ENCODE data around the gene TNKS1BP1. TPM values are rescaled to one million over a fixed set of nuclear protein-coding genes. Genes with fewer than 3 reads are reported as not detected.

The TNKS1BP1 gene
- total RNA-seq (30.7 and 54.9 TPM in 2 replicates), polyA plus RNA-seq (104 and 114 TPM in 2 replicates)

- no peak for TF ChIP-seq CTCF (IDR thresholded peaks at IDR 0.05; ENCODE audit: poor library complexity)
- TF ChIP-seq EZH2 (IDR thresholded peaks at IDR 0.05; ENCODE audit: borderline replicate concordance), result no peak
- TF ChIP-seq EZH2phosphoT487 (IDR thresholded peaks at IDR 0.05; ENCODE audit: low read depth, severe bottlenecking, unreplicated experiment), result no peak
- H3K4me3 ChIP-seq, result peak within 1 kb of the TSS; percentile 88
- H4K20me1 ChIP-seq (ENCODE audit: insufficient read depth, poor library complexity, severe bottlenecking), result peaks cover 13% of the 10 kb centered on the region
- H3K9me3 ChIP-seq (ENCODE audit: low read depth), result no peaks in the 10 kb centered on the region
- no peaks in the 10 kb centered on the region for H3K36me3 ChIP-seq (replicated peaks; ENCODE audit: insufficient read depth, low read depth)
- peak within 1 kb of the TSS; percentile 48 for H2AFZ ChIP-seq
- no peaks in the 10 kb centered on the region for H3K9me2 ChIP-seq (replicated peaks; ENCODE audit: insufficient read depth)
- peak within 1 kb of the TSS; percentile 95 for H3K4me2 ChIP-seq
- 2% methylated on average over 51 of the region's 61 CpGs for WGBS (ENCODE audit: low lambda C conversion rate, missing lambda C conversion rate)
- peak within 1 kb of the TSS; percentile 95 for H3K27ac ChIP-seq
- no peaks in the 10 kb centered on the region for H3K27me3 ChIP-seq
- peaks cover 38% of the 10 kb centered on the region for H3K4me1 ChIP-seq (ENCODE audit: insufficient read depth)
- DNase-seq (ENCODE audit: low spot score), result peak; percentile 99
- peaks cover 34% of the 10 kb centered on the region for H3K79me2 ChIP-seq
Observed at GRCh38 chr11:57324886-57325734, at the start of gene TNKS1BP1. TSS of gene TNKS1BP1 (minus strand) at chr11:57324952. CDS start at chr11:57321885, 3,067 bp downstream.

GRCh38 chr11:57373146-57373545, 48.4 kb upstream of the TNKS1BP1 start:
- Histone ChIP-seq H3K27me3 (no peaks in the 10 kb centered on the region), H3K79me2 (no peaks in the 10 kb centered on the region), H3K4me3 (no peak overlapping the region), H3K9me3 (ENCODE audit: low read depth) (no peaks in the 10 kb centered on the region), H3K9me2 (replicated peaks; ENCODE audit: insufficient read depth) (no peaks in the 10 kb centered on the region), H3K36me3 (replicated peaks; ENCODE audit: insufficient read depth, low read depth) (no peaks in the 10 kb centered on the region), H2AFZ (no peak overlapping the region), H4K20me1 (ENCODE audit: insufficient read depth, poor library complexity, severe bottlenecking) (no peaks in the 10 kb centered on the region), H3K4me1 (ENCODE audit: insufficient read depth) (no peaks in the 10 kb centered on the region), H3K4me2 (no peak overlapping the region), H3K27ac (no peak overlapping the region)
- DNase-seq (ENCODE audit: low spot score), result no peak
- TF ChIP-seq CTCF (IDR thresholded peaks at IDR 0.05; ENCODE audit: poor library complexity) (no peak), EZH2 (IDR thresholded peaks at IDR 0.05; ENCODE audit: borderline replicate concordance) (no peak), EZH2phosphoT487 (IDR thresholded peaks at IDR 0.05; ENCODE audit: low read depth, severe bottlenecking, unreplicated experiment) (no peak)
- 64% methylated on average over 3 of the region's 3 CpGs for WGBS (ENCODE audit: low lambda C conversion rate, missing lambda C conversion rate)

GRCh38 chr11:57370941-57371340, 46.2 kb upstream of the TNKS1BP1 start:
- Histone ChIP-seq H3K36me3 (replicated peaks; ENCODE audit: insufficient read depth, low read depth) (no peaks in the 10 kb centered on the region), H4K20me1 (ENCODE audit: insufficient read depth, poor library complexity, severe bottlenecking) (no peaks in the 10 kb centered on the region), H2AFZ (no peak overlapping the region), H3K79me2 (no peaks in the 10 kb centered on the region), H3K9me2 (replicated peaks; ENCODE audit: insufficient read depth) (no peaks in the 10 kb centered on the region), H3K4me2 (no peak overlapping the region), H3K9me3 (ENCODE audit: low read depth) (no peaks in the 10 kb centered on the region), H3K4me3 (no peak overlapping the region), H3K27me3 (no peaks in the 10 kb centered on the region), H3K4me1 (ENCODE audit: insufficient read depth) (no peaks in the 10 kb centered on the region), H3K27ac (no peak overlapping the region)
- TF ChIP-seq EZH2phosphoT487 (IDR thresholded peaks at IDR 0.05; ENCODE audit: low read depth, severe bottlenecking, unreplicated experiment) (no peak), EZH2 (IDR thresholded peaks at IDR 0.05; ENCODE audit: borderline replicate concordance) (no peak), CTCF (IDR thresholded peaks at IDR 0.05; ENCODE audit: poor library complexity) (no peak)
- no peak for DNase-seq (ENCODE audit: low spot score)
